Measurements from ENCODE around the gene GPC5.

The GPC5 gene

GRCh38 chr13:92602560-92602959, 1204.1 kb downstream of the GPC5 start:
- TF ChIP-seq, protein P1, sequence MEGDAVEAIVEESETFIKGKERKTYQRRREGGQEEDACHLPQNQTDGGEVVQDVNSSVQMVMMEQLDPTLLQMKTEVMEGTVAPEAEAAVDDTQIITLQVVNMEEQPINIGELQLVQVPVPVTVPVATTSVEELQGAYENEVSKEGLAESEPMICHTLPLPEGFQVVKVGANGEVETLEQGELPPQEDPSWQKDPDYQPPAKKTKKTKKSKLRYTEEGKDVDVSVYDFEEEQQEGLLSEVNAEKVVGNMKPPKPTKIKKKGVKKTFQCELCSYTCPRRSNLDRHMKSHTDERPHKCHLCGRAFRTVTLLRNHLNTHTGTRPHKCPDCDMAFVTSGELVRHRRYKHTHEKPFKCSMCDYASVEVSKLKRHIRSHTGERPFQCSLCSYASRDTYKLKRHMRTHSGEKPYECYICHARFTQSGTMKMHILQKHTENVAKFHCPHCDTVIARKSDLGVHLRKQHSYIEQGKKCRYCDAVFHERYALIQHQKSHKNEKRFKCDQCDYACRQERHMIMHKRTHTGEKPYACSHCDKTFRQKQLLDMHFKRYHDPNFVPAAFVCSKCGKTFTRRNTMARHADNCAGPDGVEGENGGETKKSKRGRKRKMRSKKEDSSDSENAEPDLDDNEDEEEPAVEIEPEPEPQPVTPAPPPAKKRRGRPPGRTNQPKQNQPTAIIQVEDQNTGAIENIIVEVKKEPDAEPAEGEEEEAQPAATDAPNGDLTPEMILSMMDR (IDR thresholded peaks at IDR 0.05; ENCODE audit: insufficient read depth, low read length, poor library complexity, severe bottlenecking), result no peak
- H3K4me3 ChIP-seq (replicated peaks; ENCODE audit: low read depth, low read length), result no peak overlapping the region
- no peaks in the 10 kb centered on the region for H3K36me3 ChIP-seq (ENCODE audit: control insufficient read depth, insufficient read depth, low read length)
- no peaks in the 10 kb centered on the region for H3K27me3 ChIP-seq (replicated peaks; ENCODE audit: control insufficient read depth, insufficient read depth, low read length)
- no peak for DNase-seq (ENCODE audit: extremely low read depth, insufficient read length)

- H3K4me3 ChIP-seq (replicated peaks; ENCODE audit: low read depth, low read length), result no peak overlapping the region
- TF ChIP-seq, protein P1 (IDR thresholded peaks at IDR 0.05; ENCODE audit: insufficient read depth, low read length, poor library complexity, severe bottlenecking), result no peak
- no peaks in the 10 kb centered on the region for H3K27me3 ChIP-seq (replicated peaks; ENCODE audit: control insufficient read depth, insufficient read depth, low read length)
- no peaks in the 10 kb centered on the region for H3K36me3 ChIP-seq (ENCODE audit: control insufficient read depth, insufficient read depth, low read length)
- no peak for DNase-seq (ENCODE audit: extremely low read depth, insufficient read length)
Measured at GRCh38 chr13:92609376-92609775, 1211.0 kb downstream of the GPC5 start.

DNA sequence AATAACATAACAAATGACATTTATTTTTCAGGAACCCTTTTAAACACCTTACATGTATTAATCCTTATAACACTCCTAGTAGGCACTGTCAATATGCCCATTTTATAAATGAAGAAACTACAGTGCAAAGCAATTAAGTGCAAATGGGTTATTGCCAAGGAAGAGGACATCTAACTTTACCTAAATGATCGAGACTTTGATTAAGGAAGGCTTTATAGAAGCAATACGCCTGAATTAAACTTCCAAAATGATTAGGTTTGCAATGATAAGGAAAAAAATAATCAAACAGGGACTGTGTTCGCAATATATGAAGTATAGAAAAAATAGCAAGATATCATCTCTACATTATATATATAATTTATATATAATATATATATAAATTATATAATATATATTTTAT, 1214.5 kb downstream of the GPC5 start:
- TF ChIP-seq, protein P1 (IDR thresholded peaks at IDR 0.05; ENCODE audit: insufficient read depth, low read length, poor library complexity, severe bottlenecking), result no peak

GRCh38 chr13:92613921-92614320, 1215.5 kb downstream of the GPC5 start:
- no peak for DNase-seq (ENCODE audit: extremely low read depth, insufficient read length)
- TF ChIP-seq, protein P1 (IDR thresholded peaks at IDR 0.05; ENCODE audit: insufficient read depth, low read length, poor library complexity, severe bottlenecking), result no peak
- Histone ChIP-seq H3K4me3 (replicated peaks; ENCODE audit: low read depth, low read length) (no peak overlapping the region), H3K36me3 (ENCODE audit: control insufficient read depth, insufficient read depth, low read length) (no peaks in the 10 kb centered on the region), H3K27me3 (replicated peaks; ENCODE audit: control insufficient read depth, insufficient read depth, low read length) (no peaks in the 10 kb centered on the region)

More for the DNA sequence above, 1214.5 kb downstream of the GPC5 start:
- H3K36me3 ChIP-seq (ENCODE audit: control insufficient read depth, insufficient read depth, low read length), result no peaks in the 10 kb centered on the region
- no peak overlapping the region for H3K4me3 ChIP-seq (replicated peaks; ENCODE audit: low read depth, low read length)
- no peak for DNase-seq (ENCODE audit: extremely low read depth, insufficient read length)
- no peaks in the 10 kb centered on the region for H3K27me3 ChIP-seq (replicated peaks; ENCODE audit: control insufficient read depth, insufficient read depth, low read length)

DNA sequence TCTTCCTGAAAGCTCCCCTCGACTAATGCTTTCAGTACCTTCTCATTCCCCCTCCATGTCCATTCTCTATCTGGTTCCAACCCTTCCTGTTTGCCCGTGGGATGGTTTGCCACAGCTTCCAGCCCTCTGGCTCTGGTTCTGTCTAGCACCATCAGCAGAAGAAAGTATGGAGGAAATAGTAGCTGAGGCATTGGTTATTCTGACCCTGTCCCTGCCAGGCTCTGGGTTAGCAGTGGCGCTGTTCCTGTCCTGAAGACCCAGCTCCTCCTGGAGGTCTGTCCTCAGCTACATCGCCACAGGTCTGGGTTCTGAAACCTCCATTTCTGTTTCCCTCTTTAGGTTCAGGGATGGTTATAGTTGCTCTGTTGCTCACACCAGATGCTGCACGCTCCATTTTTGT, 1223.6 kb downstream of the GPC5 start:
- Histone ChIP-seq H3K36me3 (ENCODE audit: control insufficient read depth, insufficient read depth, low read length) (no peaks in the 10 kb centered on the region), H3K27me3 (replicated peaks; ENCODE audit: control insufficient read depth, insufficient read depth, low read length) (no peaks in the 10 kb centered on the region), H3K4me3 (replicated peaks; ENCODE audit: low read depth, low read length) (no peak overlapping the region)
- DNase-seq (ENCODE audit: extremely low read depth, insufficient read length), result no peak
- TF ChIP-seq, protein P1 (IDR thresholded peaks at IDR 0.05; ENCODE audit: insufficient read depth, low read length, poor library complexity, severe bottlenecking), result no peak

GRCh38 chr13:92622905-92623304, 1224.5 kb downstream of the GPC5 start:
- TF ChIP-seq, protein P1 (IDR thresholded peaks at IDR 0.05; ENCODE audit: insufficient read depth, low read length, poor library complexity, severe bottlenecking), result no peak
- Histone ChIP-seq H3K27me3 (replicated peaks; ENCODE audit: control insufficient read depth, insufficient read depth, low read length) (no peaks in the 10 kb centered on the region), H3K4me3 (replicated peaks; ENCODE audit: low read depth, low read length) (no peak overlapping the region), H3K36me3 (ENCODE audit: control insufficient read depth, insufficient read depth, low read length) (no peaks in the 10 kb centered on the region)
- no peak for DNase-seq (ENCODE audit: extremely low read depth, insufficient read length)

All from GM06990 (cell line).